Cerebellar nuclear complex (tissue), 1 donor: Measurements from ENCODE around the gene ZFYVE28.
"Not testable (repeated sequence)": the region's sequence is repeated elsewhere in the genome, so short reads cannot be mapped to it uniquely, and the experiment has no call there.

ENCODE experiments used
- DNase-seq, 2 experiments: peaks; one replicate each; lab custom pipeline; 2025; lab: John Stamatoyannopoulos, UW

Gene ZFYVE28

DNA sequence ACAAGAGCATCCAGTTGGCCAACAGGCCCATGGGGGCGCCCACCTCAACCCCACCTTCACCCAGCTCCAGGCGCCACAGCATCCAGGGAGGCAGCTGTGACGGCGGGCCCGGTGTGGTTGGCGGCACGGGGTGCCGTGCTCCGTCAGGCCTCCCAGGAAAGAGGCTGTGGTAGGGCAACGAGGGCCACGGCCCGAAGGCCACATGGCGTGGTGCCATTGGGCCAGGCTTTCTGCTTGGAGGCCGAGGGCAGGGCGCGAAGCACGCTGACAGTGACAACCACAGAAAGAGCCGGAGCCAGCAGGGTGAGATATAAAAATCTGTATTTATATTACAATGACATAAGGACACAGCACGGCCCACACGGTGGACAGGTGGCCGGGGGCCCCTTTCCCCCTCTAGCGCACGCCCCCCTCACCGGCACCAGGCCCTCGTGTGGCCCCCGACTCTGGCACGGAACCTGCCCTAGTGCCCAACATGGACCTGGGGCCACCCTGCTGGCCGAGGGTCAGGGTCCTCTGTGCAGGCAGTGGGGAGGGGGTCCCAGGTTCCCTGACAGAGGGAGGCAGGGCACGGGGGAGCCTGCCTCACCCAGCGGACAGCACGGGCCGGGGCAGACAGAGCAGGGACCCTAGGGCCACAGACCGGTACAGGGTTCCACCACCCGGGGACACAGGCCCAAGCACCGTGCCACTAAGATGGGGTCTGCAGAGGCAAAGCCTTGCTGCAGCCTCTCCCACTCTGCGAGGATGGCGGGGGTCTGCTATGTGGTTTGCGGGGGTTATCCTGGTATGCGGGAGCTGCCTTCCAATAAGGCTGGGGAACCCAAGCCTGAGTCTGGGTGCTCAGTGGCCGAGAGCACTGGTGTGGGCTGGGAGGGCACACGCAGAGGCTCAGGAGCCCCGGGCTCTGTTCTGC, 171.1 kb downstream of the ZFYVE28 start:
- no peak for DNase-seq

GRCh38 chr4:2246384-2247127, 171.9 kb downstream of the ZFYVE28 start:
- no peak for DNase-seq

GRCh38 chr4:2245787-2246275, 172.6 kb downstream of the ZFYVE28 start:
- no peak for DNase-seq

- DNase-seq, result no peak
These were observed 173.2 kb downstream of the ZFYVE28 start for GRCh38 chr4:2245057-2245786.

GRCh38 chr4:2243681-2244380, 174.6 kb downstream of the ZFYVE28 start:
- DNase-seq, result no peak

DNA sequence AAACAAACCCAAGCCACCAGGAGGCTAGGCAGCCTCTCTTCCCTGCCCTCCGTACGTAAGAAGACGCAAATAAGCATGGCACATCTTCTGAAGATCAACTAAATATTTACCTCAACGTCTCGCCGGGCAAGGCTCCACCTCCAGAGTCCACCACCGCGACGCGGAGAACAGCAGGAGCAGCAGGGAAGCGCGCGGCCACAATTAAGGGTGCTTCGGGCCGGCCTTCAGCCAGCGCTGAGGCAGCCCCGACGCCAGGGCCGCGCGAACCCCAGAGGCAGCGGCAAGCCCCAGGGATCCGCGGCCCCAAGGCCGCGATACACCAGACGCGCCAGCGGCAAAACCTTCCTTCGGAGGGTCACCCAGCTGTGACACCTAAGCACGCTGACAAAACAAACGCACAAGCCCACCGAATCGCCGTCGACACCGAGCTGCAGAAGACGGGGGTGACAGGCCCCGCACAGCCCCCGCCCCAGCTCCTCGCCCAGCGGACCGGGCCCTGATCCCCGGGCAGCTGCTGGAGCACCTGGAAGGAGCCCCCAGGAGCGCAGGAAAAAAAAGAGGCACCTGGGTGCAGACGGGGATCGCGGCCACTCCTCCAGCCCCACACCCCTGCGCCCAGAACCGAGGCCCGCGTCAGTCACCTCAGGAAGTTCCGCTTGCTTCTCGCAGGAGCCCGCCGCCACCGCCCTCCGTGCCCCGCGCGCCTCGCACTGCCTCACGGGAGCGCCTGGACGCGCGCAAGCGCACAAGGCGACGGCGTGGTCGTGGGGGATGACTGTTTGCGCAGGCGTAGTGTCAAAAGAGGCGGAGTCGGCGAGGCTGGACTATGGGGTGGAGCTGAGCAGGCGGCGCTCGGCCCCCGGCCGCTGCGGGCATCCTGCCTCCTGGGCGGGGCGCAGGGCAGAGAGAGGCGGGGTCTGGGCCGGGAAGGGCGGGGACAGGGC, 176.8 kb downstream of the ZFYVE28 start, which contains the start of the genes HAUS3 and POLN:
Gene HAUS3 (minus strand): TSS at position 712 of the 944 bp plus-strand sequence. CDS start 1,175 bp downstream, outside the sequence.
Gene POLN (minus strand): TSS at position 712 of the 944 bp plus-strand sequence. CDS start 12,890 bp downstream, outside the sequence.
- DNase-seq, result peak; percentile 89 to 91

- no peak for DNase-seq
These were observed 177.4 kb downstream of the ZFYVE28 start for GRCh38 chr4:2241003-2241402.

DNA sequence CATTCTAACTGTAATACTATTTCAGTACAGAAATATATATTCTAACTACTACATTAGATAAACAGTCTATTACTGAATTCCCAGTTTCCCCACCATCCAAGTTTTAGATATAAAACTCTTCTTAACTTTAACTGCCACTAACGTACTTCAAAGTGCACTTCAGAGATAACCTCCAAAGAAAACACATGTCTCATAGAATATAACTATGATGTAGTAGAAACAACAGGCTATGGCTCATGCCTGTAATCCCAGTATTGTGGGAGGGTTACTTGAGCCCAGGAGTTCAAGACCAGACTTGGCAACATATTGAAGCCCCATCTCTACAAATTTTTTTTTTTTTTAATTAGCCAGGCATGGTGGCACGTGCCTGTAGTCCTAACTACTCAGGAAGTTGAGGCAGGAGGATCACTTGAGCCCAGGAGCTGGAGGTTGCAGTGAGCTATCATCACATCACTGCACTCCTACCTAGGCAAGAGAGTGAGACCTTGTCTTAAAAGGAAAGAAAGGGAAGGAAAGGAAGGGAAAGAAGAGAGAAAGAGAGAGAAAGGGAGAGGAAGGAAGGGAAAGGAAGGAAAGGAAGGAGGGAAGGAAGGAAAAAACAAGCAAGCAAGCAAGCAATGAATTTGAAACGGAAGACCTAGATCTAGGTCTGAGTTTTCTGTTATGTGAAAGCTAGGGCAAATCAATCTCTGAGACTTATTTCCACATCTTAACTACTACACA, 181.3 kb downstream of the ZFYVE28 start:
- no peak for DNase-seq

GRCh38 chr4:2231082-2231481, 187.4 kb downstream of the ZFYVE28 start:
- no peak for DNase-seq

DNA sequence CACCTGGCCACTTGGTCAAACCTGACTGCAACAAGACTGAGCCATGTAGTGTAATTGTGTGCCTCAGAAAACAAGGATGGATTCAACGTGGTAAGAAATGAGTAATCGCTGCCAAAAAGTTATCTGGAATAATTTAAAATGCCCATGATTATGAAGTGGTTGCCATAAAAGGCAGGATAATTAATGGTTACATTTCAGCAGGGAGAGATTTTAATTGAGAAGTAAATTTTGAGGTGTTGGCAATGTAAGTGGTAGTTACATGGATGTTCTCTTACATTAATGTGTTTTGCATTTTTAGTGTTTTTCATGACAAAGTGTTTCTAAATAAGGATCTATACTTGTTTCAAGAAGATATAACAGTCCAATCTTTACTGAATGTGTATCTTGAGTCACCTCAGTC, 192.2 kb downstream of the ZFYVE28 start:
- no peak for DNase-seq

DNA sequence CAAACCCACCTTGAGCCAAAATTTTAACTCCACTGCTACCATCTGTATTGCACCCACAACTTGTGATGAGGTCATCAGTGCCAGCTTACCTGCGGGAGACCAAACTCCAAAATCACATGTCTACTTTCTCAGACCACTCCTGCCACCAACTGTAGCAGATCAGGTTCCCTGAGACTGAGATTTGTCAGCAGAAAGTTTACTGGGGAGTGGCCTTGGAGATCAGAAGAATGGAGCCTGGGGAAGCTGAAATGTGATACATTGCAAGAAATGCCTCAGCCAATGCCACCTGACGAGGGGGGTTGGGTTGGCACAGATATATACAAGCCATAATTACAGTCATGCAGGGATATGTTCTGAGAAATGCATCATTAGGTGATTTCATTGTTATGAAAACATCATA, 195.6 kb downstream of the ZFYVE28 start:
- DNase-seq, result no peak

- DNase-seq, result not testable (repeated sequence)
These were observed 197.1 kb downstream of the ZFYVE28 start for GRCh38 chr4:2221378-2221777.

DNA sequence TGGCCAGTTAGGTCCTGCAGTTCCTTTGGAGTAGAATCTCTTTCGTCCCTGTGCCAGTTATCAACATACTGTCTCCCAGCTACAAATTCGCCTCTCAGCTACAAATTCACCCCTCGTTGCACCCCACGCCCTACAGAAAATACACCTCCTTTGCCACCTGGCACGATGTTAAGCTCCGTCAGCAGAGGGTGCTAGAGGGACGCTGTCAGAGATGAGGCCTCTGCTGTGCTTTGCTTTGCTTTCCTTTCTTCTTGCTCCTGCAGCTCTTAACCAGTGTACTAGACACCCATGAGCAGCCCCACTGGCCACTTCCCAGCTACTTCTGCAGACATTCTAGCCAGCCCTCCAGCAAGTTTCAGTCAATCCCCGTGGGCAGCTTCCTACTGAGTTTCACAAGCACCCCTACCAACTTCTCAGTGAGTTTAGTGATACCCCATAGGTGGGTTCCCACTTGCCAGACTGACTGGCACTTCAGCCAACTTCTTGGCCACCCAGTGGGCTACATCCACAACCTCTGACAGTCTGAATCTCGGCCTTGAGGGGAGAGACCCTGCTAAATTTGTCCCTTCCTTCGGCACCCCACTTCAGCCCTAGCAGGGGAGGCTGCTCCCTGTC, 198.3 kb downstream of the ZFYVE28 start:
- DNase-seq, result peak; percentile 16 to 79
